Heart left ventricle (tissue), 13 donors: Measurements from ENCODE around the gene CRMP1.

ENCODE experiments used
- CTCF ChIP-seq, 12 donors: fragments of 200-600 bp; sonication (generic) in 4 of 12; IDR thresholded peaks; one replicate each; pipeline versions ENCODE4 v1.5.0 to v1.8.0; 2018 to 2022; ENCODE audit warnings: antibody characterized with exemption in 12 of 12, mild to moderate bottlenecking in 5 of 12
- POLR2A ChIP-seq, 2 donors: fragments of 450-650 bp; IDR thresholded peaks; one replicate each; pipeline ENCODE4 v1.6.1; 2017; ENCODE audit warnings: antibody characterized with exemption in 2 of 2, mild to moderate bottlenecking in 2 of 2, moderate library complexity in 2 of 2
- donor health status: ischemic (EF 13 %, LVEDD 7.1; RV severe dilation, severe dysfunction).
- donor health status: DM: no; HTN: yes; CAD: no.
- donor health status: DM: no; HTN: no; CAD: no.
- donor health status: ischemic (EF 25% LVEDD 6.9; RV normal size, moderate dysfunction).
- donor health status: ischemic (EF 25% LVEDD 5.7; RV mildly dilated, moderate dysfunction).
- donor health status: ischemic (EF 35%, LVEDD 5.7; RV mildly dilated, moderate dysfunction).
- donor health status: nonischemic (EF 11% LVEDD 7.7; RV severe dilation, severe dysfunction).
- donor health status: DM: yes; HTN: yes; CAD: no.
- donor health status: PGD.
- donor health status: ischemic (EF 29% LVEDD 5.4; RV normal size, mild dysfunction).
- donor health status: nonischemic (EF 23%, LVEDD 6.1; RV moderate dilation, normal function).

- no peak for TF ChIP-seq POLR2A (IDR thresholded peaks at IDR 0.05)
- TF ChIP-seq CTCF (IDR thresholded peaks at IDR 0.05): no peak
Measured at GRCh38 chr4:5791654-5792053, 101.2 kb downstream of the CRMP1 start.
